Measurements from ENCODE around the gene TCERG1L. TPM values are rescaled to one million over a fixed set of nuclear protein-coding genes. Genes with fewer than 3 reads are reported as not detected.

The TCERG1L gene
- total RNA-seq, 1 donor from 2014 or later, result 0.46 TPM

DNA sequence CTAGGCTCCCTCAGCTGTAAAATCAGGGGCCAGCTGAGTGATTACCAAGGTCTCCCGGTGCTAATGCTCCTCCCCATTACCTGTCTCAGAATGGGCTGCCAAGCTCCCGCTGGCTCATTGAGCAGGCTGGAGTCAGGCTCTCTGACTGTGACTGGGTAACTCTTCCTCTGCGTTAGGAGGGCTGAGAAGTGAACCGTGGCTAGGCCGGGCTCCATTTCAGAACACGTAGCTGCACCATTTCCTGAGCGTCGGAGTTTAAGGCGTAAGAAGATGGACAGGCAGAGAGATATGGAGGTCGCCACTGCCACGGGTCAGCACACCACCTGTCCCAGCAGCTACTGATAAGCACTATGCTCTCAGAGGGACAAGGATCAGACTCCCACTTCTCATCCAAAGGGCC lies 250.3 kb downstream of the TCERG1L start:
- H3K36me3 ChIP-seq (ENCODE audit: control insufficient read depth, insufficient read depth, low read length), result no peaks in the 10 kb centered on the region
- TF ChIP-seq, protein P1, sequence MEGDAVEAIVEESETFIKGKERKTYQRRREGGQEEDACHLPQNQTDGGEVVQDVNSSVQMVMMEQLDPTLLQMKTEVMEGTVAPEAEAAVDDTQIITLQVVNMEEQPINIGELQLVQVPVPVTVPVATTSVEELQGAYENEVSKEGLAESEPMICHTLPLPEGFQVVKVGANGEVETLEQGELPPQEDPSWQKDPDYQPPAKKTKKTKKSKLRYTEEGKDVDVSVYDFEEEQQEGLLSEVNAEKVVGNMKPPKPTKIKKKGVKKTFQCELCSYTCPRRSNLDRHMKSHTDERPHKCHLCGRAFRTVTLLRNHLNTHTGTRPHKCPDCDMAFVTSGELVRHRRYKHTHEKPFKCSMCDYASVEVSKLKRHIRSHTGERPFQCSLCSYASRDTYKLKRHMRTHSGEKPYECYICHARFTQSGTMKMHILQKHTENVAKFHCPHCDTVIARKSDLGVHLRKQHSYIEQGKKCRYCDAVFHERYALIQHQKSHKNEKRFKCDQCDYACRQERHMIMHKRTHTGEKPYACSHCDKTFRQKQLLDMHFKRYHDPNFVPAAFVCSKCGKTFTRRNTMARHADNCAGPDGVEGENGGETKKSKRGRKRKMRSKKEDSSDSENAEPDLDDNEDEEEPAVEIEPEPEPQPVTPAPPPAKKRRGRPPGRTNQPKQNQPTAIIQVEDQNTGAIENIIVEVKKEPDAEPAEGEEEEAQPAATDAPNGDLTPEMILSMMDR (IDR thresholded peaks at IDR 0.05; ENCODE audit: insufficient read depth, low read length, poor library complexity, severe bottlenecking), result no peak

DNA sequence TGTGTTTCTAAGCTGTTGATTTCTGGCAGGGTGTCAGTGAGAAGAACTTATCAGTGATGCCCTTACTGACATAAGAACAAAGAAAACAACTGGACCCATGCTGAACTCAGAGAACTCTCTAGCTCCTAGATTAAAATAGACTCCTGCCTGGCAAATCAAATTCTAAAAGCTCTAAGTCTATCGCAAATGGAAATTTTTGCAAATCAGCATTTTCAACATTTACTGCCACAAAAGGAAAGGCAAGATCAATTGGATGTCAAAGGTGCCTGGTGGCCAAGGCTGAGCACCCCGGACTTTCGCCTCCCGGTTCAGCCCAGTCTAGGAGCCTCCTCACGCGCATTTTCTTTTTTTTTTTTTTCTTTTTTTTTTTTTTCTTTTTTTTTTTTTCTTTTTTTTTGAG lies 251.6 kb downstream of the TCERG1L start:
- Histone ChIP-seq H3K27me3 (ENCODE audit: control insufficient read depth, insufficient read depth, low read length) (no peaks in the 10 kb centered on the region), H3K4me3 (ENCODE audit: low read depth, low read length) (no peak overlapping the region), H3K36me3 (ENCODE audit: control insufficient read depth, insufficient read depth, low read length) (no peaks in the 10 kb centered on the region)
- DNase-seq (ENCODE audit: low read depth), result no peak
- TF ChIP-seq, protein P1 (IDR thresholded peaks at IDR 0.05; ENCODE audit: insufficient read depth, low read length, poor library complexity, severe bottlenecking), result no peak

More for the DNA sequence above, 250.3 kb downstream of the TCERG1L start:
- Histone ChIP-seq H3K4me3 (ENCODE audit: low read depth, low read length) (no peak overlapping the region), H3K27me3 (ENCODE audit: control insufficient read depth, insufficient read depth, low read length) (no peaks in the 10 kb centered on the region)
- no peak for DNase-seq (ENCODE audit: low read depth)

DNA sequence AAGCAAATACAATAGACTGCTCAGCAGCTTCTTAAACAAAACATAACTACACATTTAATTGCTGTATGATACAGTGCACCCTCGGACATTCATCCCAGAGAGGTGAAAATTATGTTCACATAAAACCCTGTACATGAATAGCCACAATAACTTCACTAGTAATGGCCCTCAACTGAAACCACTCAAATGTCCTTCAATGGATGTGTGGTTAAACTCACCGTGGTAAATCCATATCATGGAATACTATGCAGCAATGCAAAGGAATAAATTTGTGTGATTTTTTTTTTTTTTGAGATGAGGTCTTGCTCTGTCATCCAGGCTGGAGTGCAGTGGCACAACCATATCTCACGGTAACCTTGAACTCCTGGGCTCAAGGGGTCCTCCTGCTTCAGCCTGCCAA lies 252.7 kb downstream of the TCERG1L start:
- TF ChIP-seq, protein P1 (IDR thresholded peaks at IDR 0.05; ENCODE audit: insufficient read depth, low read length, poor library complexity, severe bottlenecking), result no peak
- Histone ChIP-seq H3K4me3 (ENCODE audit: low read depth, low read length) (no peak overlapping the region), H3K27me3 (ENCODE audit: control insufficient read depth, insufficient read depth, low read length) (no peaks in the 10 kb centered on the region), H3K36me3 (ENCODE audit: control insufficient read depth, insufficient read depth, low read length) (no peaks in the 10 kb centered on the region)
- DNase-seq (ENCODE audit: low read depth), result no peak

DNA sequence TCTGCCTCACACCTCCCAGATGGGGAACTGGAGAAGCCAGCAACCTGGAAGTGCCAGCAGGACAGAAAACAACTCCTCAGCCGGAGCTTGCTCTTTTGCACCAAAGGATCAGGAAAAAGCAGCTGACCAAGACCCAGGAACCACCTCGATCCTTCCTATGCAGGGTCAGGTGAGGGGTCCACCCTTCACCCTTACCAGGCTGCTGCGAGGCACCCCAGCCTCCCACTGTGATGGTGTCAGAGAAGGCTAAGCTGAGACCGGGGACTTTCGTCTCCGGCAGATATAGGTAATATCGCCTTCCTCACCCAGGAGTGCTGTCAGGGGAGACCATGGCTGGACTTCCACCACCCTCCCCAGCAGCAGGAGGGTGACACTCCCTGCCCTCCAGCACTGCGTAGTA lies 254.7 kb downstream of the TCERG1L start:
- H3K4me3 ChIP-seq (ENCODE audit: low read depth, low read length), result no peak overlapping the region
- H3K27me3 ChIP-seq (ENCODE audit: control insufficient read depth, insufficient read depth, low read length), result no peaks in the 10 kb centered on the region
- TF ChIP-seq, protein P1 (IDR thresholded peaks at IDR 0.05; ENCODE audit: insufficient read depth, low read length, poor library complexity, severe bottlenecking), result no peak
- DNase-seq (ENCODE audit: low read depth), result no peak
- no peaks in the 10 kb centered on the region for H3K36me3 ChIP-seq (ENCODE audit: control insufficient read depth, insufficient read depth, low read length)

DNA sequence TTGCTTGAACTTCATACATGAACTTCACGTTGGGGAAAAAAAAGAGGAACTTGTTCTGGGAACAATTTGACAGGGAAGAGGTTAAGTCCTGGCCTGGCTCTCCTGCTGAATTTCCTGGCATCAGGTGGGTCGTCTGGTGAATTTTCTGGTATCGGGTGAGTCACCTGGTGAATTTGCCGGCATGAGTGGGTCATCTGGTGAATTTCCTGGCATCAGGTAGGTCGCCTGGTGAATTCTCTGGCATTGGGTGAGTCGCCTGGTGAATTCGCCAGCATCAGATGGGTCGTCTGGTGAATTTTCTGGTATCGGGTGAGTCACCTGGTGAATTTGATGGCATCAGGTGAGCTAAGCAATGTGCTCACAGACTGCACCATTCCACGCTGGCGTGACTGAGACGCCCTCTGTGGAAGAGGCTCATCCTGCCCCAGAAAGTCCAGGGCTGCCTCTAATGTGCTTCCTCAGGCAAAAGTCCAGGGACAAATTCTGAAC lies 255.4 kb downstream of the TCERG1L start:
- no peak overlapping the region for H3K4me3 ChIP-seq (ENCODE audit: low read depth, low read length)
- TF ChIP-seq, protein P1 (IDR thresholded peaks at IDR 0.05; ENCODE audit: insufficient read depth, low read length, poor library complexity, severe bottlenecking), result no peak
- no peak for DNase-seq (ENCODE audit: low read depth)

DNA sequence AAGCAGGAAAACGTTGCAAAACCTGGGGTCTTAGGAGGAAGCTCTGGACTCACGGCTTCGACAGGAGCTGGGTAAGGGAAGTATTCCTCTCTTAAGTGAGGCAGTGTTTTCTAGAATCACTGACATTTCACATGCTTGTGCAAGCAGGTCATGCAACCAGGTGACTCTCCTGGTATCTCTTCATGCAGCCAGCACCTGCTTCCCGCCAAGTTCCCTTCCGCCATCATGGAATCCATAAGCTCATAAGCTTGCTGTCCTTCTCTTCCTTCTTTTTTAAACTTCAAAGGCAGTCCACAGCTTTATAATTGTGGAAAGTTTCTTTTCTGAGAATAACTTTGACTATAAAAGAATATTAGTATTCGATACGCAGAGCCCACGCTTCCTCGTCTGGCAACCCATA lies 256.1 kb downstream of the TCERG1L start:
- TF ChIP-seq, protein P1 (IDR thresholded peaks at IDR 0.05; ENCODE audit: insufficient read depth, low read length, poor library complexity, severe bottlenecking), result no peak
- Histone ChIP-seq H3K27me3 (ENCODE audit: control insufficient read depth, insufficient read depth, low read length) (no peaks in the 10 kb centered on the region), H3K36me3 (ENCODE audit: control insufficient read depth, insufficient read depth, low read length) (no peaks in the 10 kb centered on the region), H3K4me3 (ENCODE audit: low read depth, low read length) (no peak overlapping the region)
- DNase-seq (ENCODE audit: low read depth), result no peak

More for the DNA sequence above, 255.4 kb downstream of the TCERG1L start:
- Histone ChIP-seq H3K27me3 (ENCODE audit: control insufficient read depth, insufficient read depth, low read length) (no peaks in the 10 kb centered on the region), H3K36me3 (ENCODE audit: control insufficient read depth, insufficient read depth, low read length) (no peaks in the 10 kb centered on the region)

Data from kidney epithelial cell (primary cell).